Upper lobe of left lung (tissue), 6 donors: ENCODE measurements around the gene CCR5. TPM values are rescaled to one million over a fixed set of nuclear protein-coding genes. Genes with fewer than 3 reads are reported as not detected.

Experiments used
- ATAC-seq, 2 donors: fragments of 200-7000 bp; cut with Tn5 transposase; one replicate each; pipeline ENCODE4 v1.9.1; 2022; ENCODE audit warnings: mild to moderate bottlenecking in 2 of 2, moderate library complexity in 2 of 2; ENCODE audit not compliant: low FRiP score in 2 of 2
- DNase-seq, 2 donors: peaks; one replicate each; pipeline ENCODE4 v3.0.0-alpha.2; 2019 to 2020
- H3K27ac ChIP-seq, 4 donors: fragments of 200-600 bp; sonication (generic); one replicate each; pipeline ENCODE4 v1.5.1; 2016 to 2019
- H3K27me3 ChIP-seq, 4 donors: fragments of 200-600 bp; sonication (generic); one replicate each; pipeline ENCODE4 v1.5.1; 2017 to 2019
- H3K36me3 ChIP-seq, 4 donors: fragments of 200-600 bp; sonication (generic); one replicate each; pipeline ENCODE4 v1.5.1; 2016 to 2019
- H3K4me1 ChIP-seq, 4 donors: fragments of 200-600 bp; sonication (generic); one replicate each; pipeline ENCODE4 v1.5.1; 2018 to 2019
- H3K4me3 ChIP-seq, 4 donors: fragments of 200-600 bp; sonication (generic); one replicate each; pipeline ENCODE4 v1.5.1; 2017 to 2019; ENCODE audit warnings: mild to moderate bottlenecking in 2 of 4, moderate library complexity in 1 of 4
- H3K9me3 ChIP-seq, 4 donors: fragments of 200-600 bp; sonication (generic); one replicate each; pipeline ENCODE4 v1.5.1; 2018 to 2019
- CTCF ChIP-seq, 6 experiments: fragments of 450-650 bp in 4 of 6; fragments of 200-600 bp in 2 of 6; sonication (generic) in 2 of 6; IDR thresholded peaks; one replicate each; pipeline ENCODE4 v1.5.1; 2016 to 2019; ENCODE audit warnings: antibody characterized with exemption in 6 of 6
- EP300 ChIP-seq, 4 donors: sonication (generic); formaldehyde crosslinking; IDR thresholded peaks; one replicate each; pipeline ENCODE4 v1.5.1; 2017; ENCODE audit warnings: antibody characterized with exemption in 4 of 4, control low read depth in 2 of 4
- POLR2A ChIP-seq, 4 donors: fragments of 450-650 bp; IDR thresholded peaks; one replicate each; pipeline ENCODE4 v1.5.1; 2016 to 2017; ENCODE audit warnings: antibody characterized with exemption in 4 of 4, mild to moderate bottlenecking in 2 of 4
- POLR2AphosphoS5 ChIP-seq, 2 donors: sonication (generic); formaldehyde crosslinking; IDR thresholded peaks; one replicate each; pipeline ENCODE4 v1.5.1; 2017; ENCODE audit warnings: antibody characterized with exemption in 2 of 2
- WGBS, 2 donors: methylation state at CpG; one replicate each; pipeline ENCODE4 v1.1.5; 2017 to 2018; 5-methylcytosine and 5-hydroxymethylcytosine counted together
- total RNA-seq, 6 donors: library from RNA; depleted of rRNA in 4 of 6; stranded (reverse); fragments of >200 nt in 4 of 6; gene quantifications; one replicate each; pipeline versions ENCODE4 v1.1.0 to v1.2.1, GENCODE V29; 2016 to 2021
- donor health status: DM: no; HTN: no; CAD: no; lungs with moderate emphysema.
- donor health status: DM: no; HTN: yes; CAD: no; lungs with severe emphysema.

The CCR5 gene
- total RNA-seq, 6 donors from 2014 or later: 0.33 to 8.6 (median 3.1) TPM

GRCh38 chr3:46360907-46361306, 9.8 kb upstream of the CCR5 start:
- Histone ChIP-seq H3K36me3 (no peaks in the 10 kb centered on the region), H3K9me3 (no peaks in the 10 kb centered on the region), H3K4me1 (peaks cover 9 to 18% (median 16%) of the 10 kb centered on the region in 4 donors), H3K27me3 (no peaks in the 10 kb centered on the region), H3K4me3 (no peak overlapping the region), H3K27ac (peak overlapping the region in 1 of 4 donors; percentile 33)
- DNase-seq: peak in 1 of 2 donors; percentile 17
- WGBS, 2 donors: 61 to 63% methylated on average over 6 of the region's 6 CpGs
- TF ChIP-seq POLR2A (IDR thresholded peaks at IDR 0.05): no peak
- TF ChIP-seq CTCF (IDR thresholded peaks at IDR 0.05): no peak
- no peak for TF ChIP-seq POLR2AphosphoS5 (IDR thresholded peaks at IDR 0.05)
- TF ChIP-seq EP300 (IDR thresholded peaks at IDR 0.05): no peak
- ATAC-seq: peak in 1 of 2 donors; percentile 17

GRCh38 chr3:46361408-46362283, 9.1 kb upstream of the CCR5 start:
- Histone ChIP-seq H3K27ac (peak overlapping the region in 2 of 4 donors; percentile 12 to 33), H3K9me3 (no peaks in the 10 kb centered on the region), H3K4me3 (no peak overlapping the region), H3K27me3 (no peaks in the 10 kb centered on the region), H3K36me3 (no peaks in the 10 kb centered on the region), H3K4me1 (peaks cover 9 to 18% (median 16%) of the 10 kb centered on the region in 4 donors)
- TF ChIP-seq EP300 (IDR thresholded peaks at IDR 0.05) (no peak), POLR2AphosphoS5 (IDR thresholded peaks at IDR 0.05) (peak; percentile 18 to 41), POLR2A (IDR thresholded peaks at IDR 0.05) (no peak), CTCF (IDR thresholded peaks at IDR 0.05) (no peak)
- WGBS, 2 donors: 58 to 60% methylated on average over 8 of the region's 8 CpGs
- DNase-seq: peak in 1 of 2 donors; percentile 60
- peak; percentile 70 to 84 for ATAC-seq

- Histone ChIP-seq H3K27ac (no peak overlapping the region), H3K27me3 (no peaks in the 10 kb centered on the region), H3K9me3 (no peaks in the 10 kb centered on the region), H3K4me1 (peaks cover 9 to 34% (median 18%) of the 10 kb centered on the region in 4 donors), H3K4me3 (no peak overlapping the region), H3K36me3 (no peaks in the 10 kb centered on the region)
- ATAC-seq (no peak), DNase-seq (no peak)
- no peak for TF ChIP-seq EP300 (IDR thresholded peaks at IDR 0.05)
- no peak for TF ChIP-seq POLR2AphosphoS5 (IDR thresholded peaks at IDR 0.05)
- WGBS, 2 donors: 79 to 89% methylated on average over 4 of the region's 4 CpGs
Measured at GRCh38 chr3:46365041-46365440, 5.7 kb upstream of the CCR5 start.

- H3K4me3 ChIP-seq: no peak overlapping the region
- 92 to 98% methylated on average over 5 of the region's 5 CpGs for WGBS, 2 donors
- DNase-seq (no peak), ATAC-seq (no peak)
- peaks cover 13 to 37% (median 21%) of the 10 kb centered on the region in 4 donors for H3K4me1 ChIP-seq
- no peak overlapping the region for H3K27ac ChIP-seq
- H3K36me3 ChIP-seq: no peaks in the 10 kb centered on the region
- H3K9me3 ChIP-seq: no peaks in the 10 kb centered on the region
- no peak for TF ChIP-seq POLR2A (IDR thresholded peaks at IDR 0.05)
- H3K27me3 ChIP-seq: no peaks in the 10 kb centered on the region
Measured at GRCh38 chr3:46365737-46366524, 4.8 kb upstream of the CCR5 start.

GRCh38 chr3:46367811-46368210, 2.9 kb upstream of the CCR5 start:
- TF ChIP-seq POLR2AphosphoS5 (IDR thresholded peaks at IDR 0.05) (no peak), POLR2A (IDR thresholded peaks at IDR 0.05) (no peak), CTCF (IDR thresholded peaks at IDR 0.05) (no peak), EP300 (IDR thresholded peaks at IDR 0.05) (no peak)
- H3K27ac ChIP-seq: peak overlapping the region in 1 of 4 donors; percentile 46
- 86 to 87% methylated on average over 5 of the region's 5 CpGs for WGBS, 2 donors

More at GRCh38 chr3:46367811-46368210, 2.9 kb upstream of the CCR5 start:
- peaks cover 12 to 30% (median 17%) of the 10 kb centered on the region in 4 donors for H3K4me1 ChIP-seq
- no peak for ATAC-seq
- no peak overlapping the region for H3K4me3 ChIP-seq
- H3K27me3 ChIP-seq: no peaks in the 10 kb centered on the region
- no peaks in the 10 kb centered on the region for H3K9me3 ChIP-seq
- no peaks in the 10 kb centered on the region for H3K36me3 ChIP-seq
- no peak for DNase-seq
